ENCODE data around the gene SPATA2. TPM values are rescaled to one million over a fixed set of nuclear protein-coding genes. Genes with fewer than 3 reads are reported as not detected.

SPATA2 gene
- total RNA-seq, 1 experiment from 2014 or later: 8.3 TPM

DNA sequence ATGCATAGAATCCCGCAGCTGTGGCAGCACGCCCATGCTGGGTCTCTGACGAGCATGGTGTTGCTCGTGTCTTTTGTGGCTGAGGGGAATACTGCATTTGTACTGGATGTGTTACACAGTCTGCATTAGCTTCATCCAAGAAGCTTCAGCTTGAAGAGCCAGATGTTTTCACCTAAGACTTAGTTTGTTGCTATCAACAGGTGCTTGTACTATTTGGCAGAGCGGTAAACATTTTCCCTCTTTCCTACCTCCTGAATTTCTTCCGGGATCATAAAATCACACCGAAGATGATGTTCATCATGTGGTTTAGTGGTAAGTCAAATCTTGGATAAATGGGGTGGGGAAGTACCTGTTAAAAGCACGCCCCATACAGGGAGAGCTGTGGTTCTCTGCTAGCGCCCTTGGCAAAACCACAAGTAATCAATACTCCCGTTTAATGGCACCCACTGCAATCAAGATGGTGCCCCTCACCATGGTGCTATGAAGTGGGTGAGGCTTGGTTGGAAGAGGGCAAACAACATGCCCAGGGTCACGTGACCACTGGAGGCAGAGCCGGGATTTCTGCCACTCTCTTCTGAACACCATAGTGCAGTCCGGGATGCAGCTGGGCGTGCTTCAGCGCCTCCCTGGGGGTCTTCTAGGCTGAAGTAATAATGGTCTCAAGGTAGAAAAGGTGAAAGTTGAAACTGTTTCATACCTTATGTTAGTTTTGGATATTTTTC lies 34.4 kb downstream of the SPATA2 start:
- CTCF ChIA-PET: no interaction called here
- H3K27ac ChIP-seq (ENCODE audit: low read length): no peak overlapping the region
- no peak for DNase-seq (ENCODE audit: low read depth, low spot score)
- TF ChIP-seq, protein P1, sequence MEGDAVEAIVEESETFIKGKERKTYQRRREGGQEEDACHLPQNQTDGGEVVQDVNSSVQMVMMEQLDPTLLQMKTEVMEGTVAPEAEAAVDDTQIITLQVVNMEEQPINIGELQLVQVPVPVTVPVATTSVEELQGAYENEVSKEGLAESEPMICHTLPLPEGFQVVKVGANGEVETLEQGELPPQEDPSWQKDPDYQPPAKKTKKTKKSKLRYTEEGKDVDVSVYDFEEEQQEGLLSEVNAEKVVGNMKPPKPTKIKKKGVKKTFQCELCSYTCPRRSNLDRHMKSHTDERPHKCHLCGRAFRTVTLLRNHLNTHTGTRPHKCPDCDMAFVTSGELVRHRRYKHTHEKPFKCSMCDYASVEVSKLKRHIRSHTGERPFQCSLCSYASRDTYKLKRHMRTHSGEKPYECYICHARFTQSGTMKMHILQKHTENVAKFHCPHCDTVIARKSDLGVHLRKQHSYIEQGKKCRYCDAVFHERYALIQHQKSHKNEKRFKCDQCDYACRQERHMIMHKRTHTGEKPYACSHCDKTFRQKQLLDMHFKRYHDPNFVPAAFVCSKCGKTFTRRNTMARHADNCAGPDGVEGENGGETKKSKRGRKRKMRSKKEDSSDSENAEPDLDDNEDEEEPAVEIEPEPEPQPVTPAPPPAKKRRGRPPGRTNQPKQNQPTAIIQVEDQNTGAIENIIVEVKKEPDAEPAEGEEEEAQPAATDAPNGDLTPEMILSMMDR (IDR thresholded peaks at IDR 0.05): no peak
- TF ChIP-seq POLR2AphosphoS5 (IDR thresholded peaks at IDR 0.05; ENCODE audit: low read depth, low read length) (no peak), SIN3A (IDR thresholded peaks at IDR 0.05; ENCODE audit: borderline replicate concordance, insufficient read depth, low read depth, low read length) (no peak), TCF7L2 (IDR thresholded peaks at IDR 0.05; ENCODE audit: low read depth, low read length) (no peak)
- TF ChIP-seq, protein P2, sequence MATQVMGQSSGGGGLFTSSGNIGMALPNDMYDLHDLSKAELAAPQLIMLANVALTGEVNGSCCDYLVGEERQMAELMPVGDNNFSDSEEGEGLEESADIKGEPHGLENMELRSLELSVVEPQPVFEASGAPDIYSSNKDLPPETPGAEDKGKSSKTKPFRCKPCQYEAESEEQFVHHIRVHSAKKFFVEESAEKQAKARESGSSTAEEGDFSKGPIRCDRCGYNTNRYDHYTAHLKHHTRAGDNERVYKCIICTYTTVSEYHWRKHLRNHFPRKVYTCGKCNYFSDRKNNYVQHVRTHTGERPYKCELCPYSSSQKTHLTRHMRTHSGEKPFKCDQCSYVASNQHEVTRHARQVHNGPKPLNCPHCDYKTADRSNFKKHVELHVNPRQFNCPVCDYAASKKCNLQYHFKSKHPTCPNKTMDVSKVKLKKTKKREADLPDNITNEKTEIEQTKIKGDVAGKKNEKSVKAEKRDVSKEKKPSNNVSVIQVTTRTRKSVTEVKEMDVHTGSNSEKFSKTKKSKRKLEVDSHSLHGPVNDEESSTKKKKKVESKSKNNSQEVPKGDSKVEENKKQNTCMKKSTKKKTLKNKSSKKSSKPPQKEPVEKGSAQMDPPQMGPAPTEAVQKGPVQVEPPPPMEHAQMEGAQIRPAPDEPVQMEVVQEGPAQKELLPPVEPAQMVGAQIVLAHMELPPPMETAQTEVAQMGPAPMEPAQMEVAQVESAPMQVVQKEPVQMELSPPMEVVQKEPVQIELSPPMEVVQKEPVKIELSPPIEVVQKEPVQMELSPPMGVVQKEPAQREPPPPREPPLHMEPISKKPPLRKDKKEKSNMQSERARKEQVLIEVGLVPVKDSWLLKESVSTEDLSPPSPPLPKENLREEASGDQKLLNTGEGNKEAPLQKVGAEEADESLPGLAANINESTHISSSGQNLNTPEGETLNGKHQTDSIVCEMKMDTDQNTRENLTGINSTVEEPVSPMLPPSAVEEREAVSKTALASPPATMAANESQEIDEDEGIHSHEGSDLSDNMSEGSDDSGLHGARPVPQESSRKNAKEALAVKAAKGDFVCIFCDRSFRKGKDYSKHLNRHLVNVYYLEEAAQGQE (IDR thresholded peaks at IDR 0.05; ENCODE audit: insufficient read depth in 1 of 2, low read depth in 2 of 2, low read length in 1 of 2): no peak
- no peaks in the 10 kb centered on the region for H3K4me1 ChIP-seq (ENCODE audit: control insufficient read depth, insufficient read depth, low read length)
- ATAC-seq: no peak
- no peak overlapping the region for H3K4me3 ChIP-seq (ENCODE audit: low read depth in 2 of 2, low read length in 2 of 2)
- POLR2A ChIA-PET: interaction anchor here (0.6 kb wide), 1 partner anchor 206 kb away, joined by 3 read pairs; no protein-coding TSS in a partner anchor
- no TSS peak for BruUV-seq (replicated peaks)
- intact Hi-C loops (cut with micrococcal nuclease; ENCODE audit: unreplicated experiment) (no loop called here), in situ Hi-C loops (cut with HindIII; ENCODE audit: low pct_unique_long_range_greater_than_20kb, low sequenced_read_pairs) (no loop called here)
- no peaks in the 10 kb centered on the region for H3K9me3 ChIP-seq (ENCODE audit: control insufficient read depth, insufficient read depth, low read depth, low read length)
- no peaks in the 10 kb centered on the region for H3K27me3 ChIP-seq (ENCODE audit: control insufficient read depth, insufficient read depth, low read length)
- H3K36me3 ChIP-seq (ENCODE audit: control insufficient read depth, insufficient read depth, low read length): no peaks in the 10 kb centered on the region

DNA sequence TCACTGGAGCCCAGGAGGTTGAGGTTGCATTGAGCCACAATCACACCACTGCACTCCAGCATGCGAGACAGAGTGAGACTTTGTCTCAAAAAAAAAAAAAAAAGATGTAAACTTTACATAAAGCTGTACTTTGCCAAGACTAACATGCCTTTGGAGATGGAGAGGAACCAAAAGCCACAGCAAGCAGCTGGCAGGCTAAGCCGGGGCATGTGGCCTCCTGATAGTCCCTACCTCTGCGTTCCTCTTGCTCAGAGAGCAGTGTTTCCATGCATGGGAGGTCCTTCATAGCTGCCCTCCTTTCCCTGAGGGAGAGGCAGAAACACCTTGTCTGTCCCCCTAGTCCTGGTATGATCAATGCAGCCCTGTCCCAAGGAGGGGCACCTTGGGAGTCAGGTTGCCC lies 35.2 kb downstream of the SPATA2 start:
- ChIA-PET CTCF (interaction anchor here (0.6 kb wide), 1 partner anchor 45 kb away, joined by 4 read pairs; no protein-coding TSS in a partner anchor), POLR2A (interaction anchor here (0.6 kb wide), 1 partner anchor 207 kb away, joined by 3 read pairs; no protein-coding TSS in a partner anchor)
- Histone ChIP-seq H3K27ac (ENCODE audit: low read length) (no peak overlapping the region), H3K36me3 (ENCODE audit: control insufficient read depth, insufficient read depth, low read length) (no peaks in the 10 kb centered on the region), H3K4me1 (ENCODE audit: control insufficient read depth, insufficient read depth, low read length) (no peaks in the 10 kb centered on the region), H3K9me3 (ENCODE audit: control insufficient read depth, insufficient read depth, low read depth, low read length) (no peaks in the 10 kb centered on the region), H3K27me3 (ENCODE audit: control insufficient read depth, insufficient read depth, low read length) (no peaks in the 10 kb centered on the region), H3K4me3 (ENCODE audit: low read depth in 2 of 2, low read length in 2 of 2) (no peak overlapping the region)
- in situ Hi-C loops (cut with HindIII; ENCODE audit: low pct_unique_long_range_greater_than_20kb, low sequenced_read_pairs): no loop called here
- intact Hi-C loops (cut with micrococcal nuclease; ENCODE audit: unreplicated experiment): no loop called here
- TF ChIP-seq, protein P1 (IDR thresholded peaks at IDR 0.05): no peak
- TF ChIP-seq, protein P2 (IDR thresholded peaks at IDR 0.05; ENCODE audit: insufficient read depth in 1 of 2, low read depth in 2 of 2, low read length in 1 of 2): no peak
- TF ChIP-seq POLR2AphosphoS5 (IDR thresholded peaks at IDR 0.05; ENCODE audit: low read depth, low read length): no peak
- no peak for TF ChIP-seq SIN3A (IDR thresholded peaks at IDR 0.05; ENCODE audit: borderline replicate concordance, insufficient read depth, low read depth, low read length)
- TF ChIP-seq TCF7L2 (IDR thresholded peaks at IDR 0.05; ENCODE audit: low read depth, low read length): no peak
- ATAC-seq (no peak), DNase-seq (ENCODE audit: low read depth, low spot score) (no peak)
- BruUV-seq (replicated peaks): no TSS peak

Data from Panc1 (cell line).